Caco-2 (cell line): ENCODE data around the gene WWTR1. TPM values are rescaled to one million over a fixed set of nuclear protein-coding genes. Genes with fewer than 3 reads are reported as not detected.

ENCODE experiments used
- BruUV-seq: library from RNA; stranded (reverse); fragments of 400-500 nt; replicated peaks from 2 replicates; lab custom pipeline; 2021; lab: Mats Ljungman, UMichigan
- CTCF ChIA-PET: fragments of 300-600 bp; sonication (Branson Sonifier 250); formaldehyde crosslinking; loops from one replicate; lab custom pipeline; 2022; ENCODE audit warnings: antibody characterized with exemption; lab: Charles Lee
- POLR2A ChIA-PET: fragments of 300-600 bp; sonication (Branson Sonifier 250); formaldehyde crosslinking; loops from one replicate; lab custom pipeline; 2022; ENCODE audit warnings: antibody characterized with exemption; lab: Charles Lee
- DNase-seq, 2 experiments: peaks; one replicate each; pipeline versions ENCODE4 v3.0.0 to v3.0.0-alpha.2; 2020 to 2022
- H3K27me3 ChIP-seq: replicated peaks from 2 replicates; pipeline ENCODE4 v1.6.0; 2011; ENCODE audit warnings: low read length; ENCODE audit not compliant: control insufficient read depth, insufficient read depth
- H3K36me3 ChIP-seq: 2 replicates; pipeline ENCODE4 v1.5.1; 2011; ENCODE audit warnings: low read length; ENCODE audit not compliant: control insufficient read depth, insufficient read depth
- H3K4me1 ChIP-seq: fragments of 250-450 bp; sonication (Bioruptor Pico); 2 replicates; pipeline ENCODE4 v1.5.1; 2020; ENCODE audit warnings: mild to moderate bottlenecking
- H3K4me3 ChIP-seq: 2 replicates; pipeline ENCODE4 v1.5.1; 2011; ENCODE audit warnings: low read depth, mild to moderate bottlenecking, control low read depth, low read length
- H3K9me3 ChIP-seq: fragments of 250-450 bp; sonication (Bioruptor Pico); 2 replicates; pipeline ENCODE4 v1.5.1; 2020; ENCODE audit warnings: mild to moderate bottlenecking, moderate library complexity
- H3K27ac Mint-ChIP-seq: one replicate; pipeline ENCODE4 v1.8.0; 2022; ENCODE audit warnings: mixed read lengths; ENCODE audit not compliant: unreplicated experiment
- H3K27me3 Mint-ChIP-seq: one replicate; pipeline ENCODE4 v1.8.0; 2022; ENCODE audit warnings: mixed read lengths; ENCODE audit not compliant: insufficient read depth, unreplicated experiment
- H3K36me3 Mint-ChIP-seq: one replicate; pipeline ENCODE4 v1.8.0; 2022; ENCODE audit warnings: mild to moderate bottlenecking, mixed read lengths; ENCODE audit not compliant: insufficient read depth, unreplicated experiment
- H3K4me1 Mint-ChIP-seq: one replicate; pipeline ENCODE4 v1.8.0; 2022; ENCODE audit warnings: low read depth, mixed read lengths; ENCODE audit not compliant: unreplicated experiment
- H3K4me3 Mint-ChIP-seq: one replicate; pipeline ENCODE4 v1.8.0; 2022; ENCODE audit warnings: mild to moderate bottlenecking, moderate library complexity, mixed read lengths; ENCODE audit not compliant: unreplicated experiment
- H3K9me3 Mint-ChIP-seq: one replicate; pipeline ENCODE4 v1.8.0; 2022; ENCODE audit warnings: mixed read lengths; ENCODE audit not compliant: unreplicated experiment
- intact Hi-C: fragments of 100-400 bp; cut with micrococcal nuclease; formaldehyde crosslinking; loops from one replicate; pipeline ENCODE4 v1.10.0; 2022; ENCODE audit not compliant: unreplicated experiment
- total RNA-seq: library from RNA; stranded (reverse); gene quantifications from 2 replicates; pipeline ENCODE4 v1.2.3, GENCODE V29; 2022
- TF ChIP-seq, protein P1 (sequence below), 2 experiments: fragments of 200-600 bp in 1 of 2; IDR thresholded peaks; 1 replicate in 1 of 2; 2 replicates in 1 of 2; pipeline versions ENCODE4 v1.5.1 to v1.8.0; 2011 to 2022; ENCODE audit warnings: antibody characterized with exemption in 1 of 2, control low read depth in 1 of 2, inconsistent platforms in 1 of 2, low read depth in 1 of 2, low read length in 1 of 2, mild to moderate bottlenecking in 1 of 2, moderate library complexity in 1 of 2; ENCODE audit not compliant: insufficient read depth in 1 of 2, severe bottlenecking in 1 of 2, unreplicated experiment in 1 of 2

Gene WWTR1
- total RNA-seq, 1 experiment from 2014 or later = 16.2 TPM

DNA sequence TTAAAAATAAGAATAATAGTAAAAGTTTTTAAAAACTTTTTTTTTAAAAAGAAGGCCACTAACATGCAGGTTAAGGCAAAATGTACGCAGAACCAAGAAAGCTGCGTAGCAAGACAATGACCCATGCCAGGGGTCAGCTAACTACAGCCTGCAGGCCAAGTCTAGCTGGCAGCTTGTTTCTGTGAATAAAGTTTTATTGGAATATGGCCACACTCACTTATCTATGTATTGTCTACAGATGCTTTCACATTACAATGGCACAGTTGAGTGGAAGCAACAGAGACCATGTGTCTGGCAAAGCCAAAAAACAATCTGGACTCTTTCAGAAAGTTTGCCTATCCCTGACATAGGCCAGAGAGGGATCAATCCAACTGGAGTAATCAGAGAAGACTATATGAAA, 46.7 kb downstream of the WWTR1 start:
- Histone ChIP-seq H3K27me3 (no peaks in the 10 kb centered on the region), H3K4me3 (no peak overlapping the region), H3K36me3 (no peaks in the 10 kb centered on the region), H3K4me1 (peaks cover 46% of the 10 kb centered on the region), H3K9me3 (no peaks in the 10 kb centered on the region)
- TF ChIP-seq, protein P1, sequence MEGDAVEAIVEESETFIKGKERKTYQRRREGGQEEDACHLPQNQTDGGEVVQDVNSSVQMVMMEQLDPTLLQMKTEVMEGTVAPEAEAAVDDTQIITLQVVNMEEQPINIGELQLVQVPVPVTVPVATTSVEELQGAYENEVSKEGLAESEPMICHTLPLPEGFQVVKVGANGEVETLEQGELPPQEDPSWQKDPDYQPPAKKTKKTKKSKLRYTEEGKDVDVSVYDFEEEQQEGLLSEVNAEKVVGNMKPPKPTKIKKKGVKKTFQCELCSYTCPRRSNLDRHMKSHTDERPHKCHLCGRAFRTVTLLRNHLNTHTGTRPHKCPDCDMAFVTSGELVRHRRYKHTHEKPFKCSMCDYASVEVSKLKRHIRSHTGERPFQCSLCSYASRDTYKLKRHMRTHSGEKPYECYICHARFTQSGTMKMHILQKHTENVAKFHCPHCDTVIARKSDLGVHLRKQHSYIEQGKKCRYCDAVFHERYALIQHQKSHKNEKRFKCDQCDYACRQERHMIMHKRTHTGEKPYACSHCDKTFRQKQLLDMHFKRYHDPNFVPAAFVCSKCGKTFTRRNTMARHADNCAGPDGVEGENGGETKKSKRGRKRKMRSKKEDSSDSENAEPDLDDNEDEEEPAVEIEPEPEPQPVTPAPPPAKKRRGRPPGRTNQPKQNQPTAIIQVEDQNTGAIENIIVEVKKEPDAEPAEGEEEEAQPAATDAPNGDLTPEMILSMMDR (IDR thresholded peaks at IDR 0.05; ENCODE audit: insufficient read depth in 1 of 2, low read depth in 1 of 2, low read length in 1 of 2, severe bottlenecking in 1 of 2, unreplicated experiment in 1 of 2) = no peak
- BruUV-seq = no TSS peak
- Mint-ChIP-seq H3K9me3 (no peaks in the 10 kb centered on the region), H3K36me3 (no peaks in the 10 kb centered on the region), H3K27ac (no peak overlapping the region), H3K4me3 (no peak overlapping the region), H3K27me3 (no peaks in the 10 kb centered on the region), H3K4me1 (peaks cover 24% of the 10 kb centered on the region)
- CTCF ChIA-PET = interaction anchor here (1.5 kb wide), 1 partner anchor 40 kb away, joined by 5 read pairs; no protein-coding TSS in a partner anchor
- intact Hi-C loops = no loop called here
- DNase-seq = no peak
- POLR2A ChIA-PET = no interaction called here

DNA sequence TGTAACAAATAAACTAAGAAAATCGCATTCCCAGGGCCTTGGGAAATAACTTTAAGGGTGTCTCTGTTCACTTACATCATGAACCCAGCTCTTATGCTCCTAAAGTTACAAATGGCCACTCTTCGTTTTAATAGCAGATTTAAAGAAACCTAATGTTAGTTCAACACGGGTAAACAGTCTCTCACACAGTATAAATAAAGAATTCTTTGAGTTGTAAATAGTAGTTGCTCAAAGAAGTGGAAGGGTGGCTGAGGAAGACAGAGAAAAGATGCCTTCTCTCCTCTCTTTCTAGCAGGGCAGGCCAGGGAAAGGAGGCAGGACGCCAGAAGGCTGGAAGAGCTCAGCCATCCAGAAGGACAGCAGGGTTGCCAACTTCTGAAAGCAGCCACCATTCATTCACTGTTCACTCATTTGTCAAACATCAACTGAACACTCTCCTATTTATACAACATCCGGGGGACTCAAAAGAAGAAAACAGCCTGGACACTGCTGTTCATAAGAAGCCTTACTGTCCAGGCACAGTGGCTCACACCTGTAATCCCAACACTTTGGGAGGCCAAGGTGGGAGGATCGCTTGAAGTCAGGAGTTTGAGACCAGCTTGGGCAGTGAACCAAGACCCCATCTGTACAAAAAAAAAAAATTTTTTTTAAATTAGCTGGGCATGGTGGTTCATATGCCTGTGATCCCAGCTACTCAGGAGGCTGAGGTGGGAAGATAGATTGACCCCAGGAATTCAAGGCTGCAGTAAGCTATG, 47.3 kb downstream of the WWTR1 start:
- H3K4me3 ChIP-seq = no peak overlapping the region
- no peaks in the 10 kb centered on the region for H3K9me3 Mint-ChIP-seq
- no peaks in the 10 kb centered on the region for H3K9me3 ChIP-seq
- no peaks in the 10 kb centered on the region for H3K36me3 Mint-ChIP-seq
- CTCF ChIA-PET = interaction anchor here (1.5 kb wide), 1 partner anchor 39 kb away, joined by 5 read pairs; no protein-coding TSS in a partner anchor
- no peaks in the 10 kb centered on the region for H3K27me3 Mint-ChIP-seq
- TF ChIP-seq, protein P1 (IDR thresholded peaks at IDR 0.05; ENCODE audit: insufficient read depth in 1 of 2, low read depth in 1 of 2, low read length in 1 of 2, severe bottlenecking in 1 of 2, unreplicated experiment in 1 of 2) = no peak
- intact Hi-C loops = no loop called here
- peak overlapping the region; percentile 85 for H3K27ac Mint-ChIP-seq
- no peaks in the 10 kb centered on the region for H3K27me3 ChIP-seq
- no peak overlapping the region for H3K4me3 Mint-ChIP-seq
- no peak for DNase-seq
- POLR2A ChIA-PET = interaction anchor here (0.9 kb wide), 1 partner anchor 48 kb away, joined by 3 read pairs; no protein-coding TSS in a partner anchor
- BruUV-seq = no TSS peak
- no peaks in the 10 kb centered on the region for H3K36me3 ChIP-seq
- H3K4me1 Mint-ChIP-seq = peaks cover 19% of the 10 kb centered on the region
- peaks cover 48% of the 10 kb centered on the region for H3K4me1 ChIP-seq

DNA sequence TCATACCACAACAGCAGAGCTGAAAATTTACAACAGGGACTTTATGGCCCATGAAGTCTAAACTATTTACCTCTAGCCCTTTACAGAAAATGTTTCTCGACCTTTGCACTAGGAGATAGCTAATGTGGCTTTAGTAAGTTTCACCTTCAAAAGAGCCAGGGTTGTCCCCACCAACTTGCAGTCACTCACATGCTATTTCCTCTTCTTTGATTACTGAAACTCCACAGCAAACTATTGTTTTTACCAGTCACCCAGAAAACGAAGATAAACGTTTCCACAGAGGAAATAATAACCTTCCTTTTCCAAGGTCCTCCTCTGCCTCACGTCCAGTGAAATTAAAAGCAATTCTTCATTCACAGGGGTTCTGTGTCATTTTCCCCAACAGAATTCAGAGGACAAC, 48.2 kb downstream of the WWTR1 start:
- intact Hi-C loops = loop anchor here (5.0 kb wide), 2 partner anchors 33 to 67 kb away; no protein-coding TSS in a partner anchor
- no peaks in the 10 kb centered on the region for H3K36me3 Mint-ChIP-seq
- H3K36me3 ChIP-seq = no peaks in the 10 kb centered on the region

More for the DNA sequence above, 48.2 kb downstream of the WWTR1 start:
- Histone ChIP-seq H3K4me3 (no peak overlapping the region), H3K4me1 (peaks cover 48% of the 10 kb centered on the region), H3K27me3 (no peaks in the 10 kb centered on the region), H3K9me3 (no peaks in the 10 kb centered on the region)
- Mint-ChIP-seq H3K4me1 (peaks cover 26% of the 10 kb centered on the region), H3K4me3 (peak overlapping the region; percentile 33), H3K27ac (no peak overlapping the region), H3K27me3 (no peaks in the 10 kb centered on the region), H3K9me3 (no peaks in the 10 kb centered on the region)
- no TSS peak for BruUV-seq
- ChIA-PET POLR2A (interaction anchor here (0.9 kb wide), 1 partner anchor 49 kb away, joined by 3 read pairs; no protein-coding TSS in a partner anchor), CTCF (interaction anchor here (0.5 to 1.5 kb wide), 4 partner anchors 38 to 1279 kb away, joined by 3 to 5 read pairs (median 4); partner anchors contain the start of gene WWTR1)
- TF ChIP-seq, protein P1 (IDR thresholded peaks at IDR 0.05; ENCODE audit: insufficient read depth in 1 of 2, low read depth in 1 of 2, low read length in 1 of 2, severe bottlenecking in 1 of 2, unreplicated experiment in 1 of 2) = no peak
- DNase-seq = peak in 1 of 2 experiments; percentile 28
